K562 (cell line): ENCODE results near the gene METTL8. TPM values are rescaled to one million over a fixed set of nuclear protein-coding genes. Genes with fewer than 3 reads are reported as not detected.

ENCODE experiments used
- ATF1 ChIP-seq, 2 experiments: fragments of 450-650 bp in 1 of 2; IDR thresholded peaks; 2 replicates each; pipeline ENCODE4 v1.6.1; 2016; ENCODE audit warnings: missing compliant biosample characterization in 1 of 2, missing genetic modification characterization in 1 of 2
- BHLHE40 ChIP-seq: IDR thresholded peaks from 2 replicates; pipeline ENCODE4 v1.6.1; 2011; ENCODE audit warnings: low read length, improper control_type of control experiment
- CBFB ChIP-seq: sonication (generic); formaldehyde crosslinking; IDR thresholded peaks from 2 replicates; pipeline ENCODE4 v1.4.0; 2020; ENCODE audit warnings: mild to moderate bottlenecking, missing genetic modification reagents
- COPS2 ChIP-seq: fragments of 450-650 bp; conservative IDR thresholded peaks from 2 replicates; pipeline ENCODE4 v1.6.1; 2016; ENCODE audit warnings: mild to moderate bottlenecking, moderate library complexity
- EWSR1 ChIP-seq: fragments of 450-650 bp; IDR thresholded peaks from 2 replicates; pipeline ENCODE4 v1.6.1; 2018; ENCODE audit warnings: borderline replicate concordance, mild to moderate bottlenecking, low read depth, moderate library complexity; ENCODE audit not compliant: partially characterized antibody
- HDAC3 ChIP-seq: fragments of 450-650 bp; IDR thresholded peaks from 2 replicates; pipeline ENCODE4 v1.6.1; 2018; ENCODE audit warnings: borderline replicate concordance, mild to moderate bottlenecking, moderate library complexity; ENCODE audit not compliant: partially characterized antibody
- HMG20B ChIP-seq: fragments of 250-450 bp; sonication (Bioruptor Pico); IDR thresholded peaks from 2 replicates; pipeline ENCODE4 v1.5.0; 2021; ENCODE audit warnings: mild to moderate bottlenecking
- MEIS2 ChIP-seq: fragments of 450-650 bp; IDR thresholded peaks from 2 replicates; pipeline ENCODE4 v1.6.1; 2014; ENCODE audit warnings: mild to moderate bottlenecking; ENCODE audit not compliant: partially characterized antibody
- MTA2 ChIP-seq: fragments of 450-650 bp; IDR thresholded peaks from 2 replicates; pipeline ENCODE4 v1.6.1; 2016; ENCODE audit warnings: low read depth
- MXI1 ChIP-seq: IDR thresholded peaks from 2 replicates; pipeline ENCODE4 v1.6.1; 2011; ENCODE audit warnings: low read depth, mild to moderate bottlenecking, improper control_type of control experiment, low read length
- MYNN ChIP-seq, 2 experiments: sonication (generic); formaldehyde crosslinking in 1 of 2; IDR thresholded peaks; 2 replicates each; pipeline versions ENCODE4 v1.5.0 to v1.6.1; 2016 to 2020; ENCODE audit warnings: antibody characterized with exemption in 1 of 2, missing genetic modification reagents in 1 of 2
- NFATC3 ChIP-seq: fragments of 450-650 bp; IDR thresholded peaks from 2 replicates; pipeline ENCODE4 v1.6.1; 2017; ENCODE audit warnings: mild to moderate bottlenecking
- NFIC ChIP-seq: fragments of 450-650 bp; IDR thresholded peaks from 2 replicates; pipeline ENCODE4 v1.6.1; 2017; ENCODE audit warnings: mild to moderate bottlenecking, inconsistent platforms
- PTBP1 ChIP-seq: fragments of 200-400 bp; formaldehyde crosslinking; IDR thresholded peaks from 2 replicates; pipeline ENCODE4 v1.6.1; 2017; ENCODE audit warnings: low read depth, low read length
- ZBTB49 ChIP-seq: sonication (generic); formaldehyde crosslinking; IDR thresholded peaks from 2 replicates; pipeline ENCODE4 v1.8.0; 2022; ENCODE audit warnings: missing genetic modification reagents, mild to moderate bottlenecking, borderline replicate concordance
- ZFP36 ChIP-seq: fragments of 150-350 bp; IDR thresholded peaks from 2 replicates; pipeline ENCODE4 v1.6.1; 2018; ENCODE audit warnings: low read length, low read depth; ENCODE audit not compliant: partially characterized antibody
- ZNF436 ChIP-seq: fragments of 250-450, 450-650 bp; sonication (Bioruptor Pico); formaldehyde crosslinking; IDR thresholded peaks from 2 replicates; pipeline ENCODE4 v1.7.0; 2020; ENCODE audit warnings: mild to moderate bottlenecking
- ZNF644 ChIP-seq: fragments of 200-800 bp; sonication (Bioruptor generic); IDR thresholded peaks from 2 replicates; pipeline ENCODE4 v1.6.1; 2016; ENCODE audit warnings: low read depth, missing genetic modification characterization, missing compliant biosample characterization
- polyA plus RNA-seq, 8 experiments: library from polyadenylated mRNA; depleted of rRNA in 4 of 8; stranded (reverse) in 5 of 8; unstranded in 3 of 8; fragments of >200 nt; fragmentation: Nextera tagmentation in 2 of 8; fragmentation: Illumina TruSeq in 1 of 8; extraction: Ambion mirVana in 2 of 8; extraction: Trizol in 1 of 8; gene quantifications; 2 replicates each; pipeline versions ENCODE4 v1.2.1 to v1.2.3, GENCODE V29; 2011 to 2014; ENCODE audit warnings: inconsistent platforms in 1 of 8, missing spikeins in 1 of 8
- total RNA-seq, 7 experiments: library from RNA; depleted of rRNA in 6 of 7; stranded (reverse); fragments of >200 nt in 6 of 7; fragmentation: Illumina TruSeq in 2 of 7; extraction: Trizol in 2 of 7; gene quantifications; 2 replicates each; pipeline versions ENCODE4 v1.2.1 to v1.2.3, GENCODE V29; 2011 to 2021; ENCODE audit warnings: low replicate concordance in 1 of 7
- TF ChIP-seq, protein P1 (sequence below): fragments of 450-650 bp; conservative IDR thresholded peaks from 2 replicates; pipeline ENCODE4 v1.6.1; 2016; ENCODE audit warnings: missing genetic modification characterization, low read depth, mild to moderate bottlenecking, missing compliant biosample characterization, moderate library complexity
- TF ChIP-seq, protein P2 (sequence below), 2 experiments: IDR thresholded peaks; 2 replicates each; pipeline ENCODE4 v1.6.1; 2012; ENCODE audit warnings: improper control_type of control experiment in 2 of 2, low read depth in 2 of 2, low read length in 2 of 2, borderline replicate concordance in 1 of 2
- TF ChIP-seq, protein P3 (sequence below): sonication (generic); formaldehyde crosslinking; IDR thresholded peaks from 2 replicates; pipeline ENCODE4 v1.5.0; 2020; ENCODE audit warnings: missing genetic modification reagents

METTL8 gene
- total and polyA plus RNA-seq, 9 of the 15 experiments (the other 6 are each of a cell fraction or from before 2014, with no cell fraction given): 12.9 to 52.6 (median 33.7) TPM

GRCh38 chr2:171432969-171433762, 624 bp downstream of the METTL8 start (continued):
- TF ChIP-seq ZBTB49 (CRISPR knock-in tag) (0 out of 2 replicates have a peak, but pooled peaks have one; percentile 48), ZFP36 (no peak), BHLHE40 (no peak), ATF1 (CRISPR knock-in tag; IDR thresholded peaks at IDR 0.05) (no peak), ATF1 (tag; IDR thresholded peaks at IDR 0.05) (no peak), CBFB (0 out of 2 replicates have a peak, but pooled peaks have one; percentile 19), ZNF644 (peak; percentile 19; the same call in 1 of the 2 replicates), COPS2 (no peak), NFATC3 (0 out of 2 replicates have a peak, but pooled peaks have one; percentile 51), PTBP1 (no peak), ZNF436 (CRISPR knock-in tag) (no peak), MXI1 (peak; percentile 95), EWSR1 (no peak), NFIC (no peak), MYNN (IDR thresholded peaks at IDR 0.05) (no peak), MYNN (CRISPR knock-in tag; IDR thresholded peaks at IDR 0.05) (no peak), HDAC3 (peak; percentile 53), MTA2 (no peak), HMG20B (CRISPR knock-in tag) (no peak), MEIS2 (no peak)
- TF ChIP-seq, protein P1, sequence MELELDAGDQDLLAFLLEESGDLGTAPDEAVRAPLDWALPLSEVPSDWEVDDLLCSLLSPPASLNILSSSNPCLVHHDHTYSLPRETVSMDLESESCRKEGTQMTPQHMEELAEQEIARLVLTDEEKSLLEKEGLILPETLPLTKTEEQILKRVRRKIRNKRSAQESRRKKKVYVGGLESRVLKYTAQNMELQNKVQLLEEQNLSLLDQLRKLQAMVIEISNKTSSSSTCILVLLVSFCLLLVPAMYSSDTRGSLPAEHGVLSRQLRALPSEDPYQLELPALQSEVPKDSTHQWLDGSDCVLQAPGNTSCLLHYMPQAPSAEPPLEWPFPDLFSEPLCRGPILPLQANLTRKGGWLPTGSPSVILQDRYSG: 0 out of 2 replicates have a peak, but pooled peaks have one; percentile 20
- TF ChIP-seq, protein P2, sequence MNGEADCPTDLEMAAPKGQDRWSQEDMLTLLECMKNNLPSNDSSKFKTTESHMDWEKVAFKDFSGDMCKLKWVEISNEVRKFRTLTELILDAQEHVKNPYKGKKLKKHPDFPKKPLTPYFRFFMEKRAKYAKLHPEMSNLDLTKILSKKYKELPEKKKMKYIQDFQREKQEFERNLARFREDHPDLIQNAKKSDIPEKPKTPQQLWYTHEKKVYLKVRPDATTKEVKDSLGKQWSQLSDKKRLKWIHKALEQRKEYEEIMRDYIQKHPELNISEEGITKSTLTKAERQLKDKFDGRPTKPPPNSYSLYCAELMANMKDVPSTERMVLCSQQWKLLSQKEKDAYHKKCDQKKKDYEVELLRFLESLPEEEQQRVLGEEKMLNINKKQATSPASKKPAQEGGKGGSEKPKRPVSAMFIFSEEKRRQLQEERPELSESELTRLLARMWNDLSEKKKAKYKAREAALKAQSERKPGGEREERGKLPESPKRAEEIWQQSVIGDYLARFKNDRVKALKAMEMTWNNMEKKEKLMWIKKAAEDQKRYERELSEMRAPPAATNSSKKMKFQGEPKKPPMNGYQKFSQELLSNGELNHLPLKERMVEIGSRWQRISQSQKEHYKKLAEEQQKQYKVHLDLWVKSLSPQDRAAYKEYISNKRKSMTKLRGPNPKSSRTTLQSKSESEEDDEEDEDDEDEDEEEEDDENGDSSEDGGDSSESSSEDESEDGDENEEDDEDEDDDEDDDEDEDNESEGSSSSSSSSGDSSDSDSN (IDR thresholded peaks at IDR 0.05; ENCODE audit: borderline replicate concordance in 1 of 2, low read depth in 2 of 2, low read length in 2 of 2): no peak
- TF ChIP-seq, protein P3, sequence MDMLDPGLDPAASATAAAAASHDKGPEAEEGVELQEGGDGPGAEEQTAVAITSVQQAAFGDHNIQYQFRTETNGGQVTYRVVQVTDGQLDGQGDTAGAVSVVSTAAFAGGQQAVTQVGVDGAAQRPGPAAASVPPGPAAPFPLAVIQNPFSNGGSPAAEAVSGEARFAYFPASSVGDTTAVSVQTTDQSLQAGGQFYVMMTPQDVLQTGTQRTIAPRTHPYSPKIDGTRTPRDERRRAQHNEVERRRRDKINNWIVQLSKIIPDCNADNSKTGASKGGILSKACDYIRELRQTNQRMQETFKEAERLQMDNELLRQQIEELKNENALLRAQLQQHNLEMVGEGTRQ: peak; percentile 22; the same call in 1 of the 2 replicates
